GM10266 (cell line): ENCODE results near the gene FAM161B.
A peak's percentile ranks its signal among the peaks of the same experiment; 100 is the strongest.
"Not testable (repeated sequence)": the region's sequence is repeated elsewhere in the genome, so short reads cannot be mapped to it uniquely, and the experiment has no call there.

ENCODE experiments used
- DNase-seq: peaks from one replicate; pipeline ENCODE4 v3.0.0; 2012; ENCODE audit errors: extremely low spot score
- TF ChIP-seq, protein P1 (sequence below): IDR thresholded peaks from 2 replicates; pipeline ENCODE4 v1.5.1; 2012; ENCODE audit warnings: mild to moderate bottlenecking, low read depth; ENCODE audit not compliant: control insufficient read depth, insufficient read depth; ENCODE audit errors: missing control alignments

FAM161B gene, protein sequence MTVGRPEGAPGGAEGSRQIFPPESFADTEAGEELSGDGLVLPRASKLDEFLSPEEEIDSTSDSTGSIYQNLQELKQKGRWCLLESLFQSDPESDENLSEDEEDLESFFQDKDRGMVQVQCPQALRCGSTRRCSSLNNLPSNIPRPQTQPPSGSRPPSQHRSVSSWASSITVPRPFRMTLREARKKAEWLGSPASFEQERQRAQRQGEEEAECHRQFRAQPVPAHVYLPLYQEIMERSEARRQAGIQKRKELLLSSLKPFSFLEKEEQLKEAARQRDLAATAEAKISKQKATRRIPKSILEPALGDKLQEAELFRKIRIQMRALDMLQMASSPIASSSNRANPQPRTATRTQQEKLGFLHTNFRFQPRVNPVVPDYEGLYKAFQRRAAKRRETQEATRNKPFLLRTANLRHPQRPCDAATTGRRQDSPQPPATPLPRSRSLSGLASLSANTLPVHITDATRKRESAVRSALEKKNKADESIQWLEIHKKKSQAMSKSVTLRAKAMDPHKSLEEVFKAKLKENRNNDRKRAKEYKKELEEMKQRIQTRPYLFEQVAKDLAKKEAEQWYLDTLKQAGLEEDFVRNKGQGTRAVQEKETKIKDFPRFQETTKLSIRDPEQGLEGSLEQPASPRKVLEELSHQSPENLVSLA

DNA sequence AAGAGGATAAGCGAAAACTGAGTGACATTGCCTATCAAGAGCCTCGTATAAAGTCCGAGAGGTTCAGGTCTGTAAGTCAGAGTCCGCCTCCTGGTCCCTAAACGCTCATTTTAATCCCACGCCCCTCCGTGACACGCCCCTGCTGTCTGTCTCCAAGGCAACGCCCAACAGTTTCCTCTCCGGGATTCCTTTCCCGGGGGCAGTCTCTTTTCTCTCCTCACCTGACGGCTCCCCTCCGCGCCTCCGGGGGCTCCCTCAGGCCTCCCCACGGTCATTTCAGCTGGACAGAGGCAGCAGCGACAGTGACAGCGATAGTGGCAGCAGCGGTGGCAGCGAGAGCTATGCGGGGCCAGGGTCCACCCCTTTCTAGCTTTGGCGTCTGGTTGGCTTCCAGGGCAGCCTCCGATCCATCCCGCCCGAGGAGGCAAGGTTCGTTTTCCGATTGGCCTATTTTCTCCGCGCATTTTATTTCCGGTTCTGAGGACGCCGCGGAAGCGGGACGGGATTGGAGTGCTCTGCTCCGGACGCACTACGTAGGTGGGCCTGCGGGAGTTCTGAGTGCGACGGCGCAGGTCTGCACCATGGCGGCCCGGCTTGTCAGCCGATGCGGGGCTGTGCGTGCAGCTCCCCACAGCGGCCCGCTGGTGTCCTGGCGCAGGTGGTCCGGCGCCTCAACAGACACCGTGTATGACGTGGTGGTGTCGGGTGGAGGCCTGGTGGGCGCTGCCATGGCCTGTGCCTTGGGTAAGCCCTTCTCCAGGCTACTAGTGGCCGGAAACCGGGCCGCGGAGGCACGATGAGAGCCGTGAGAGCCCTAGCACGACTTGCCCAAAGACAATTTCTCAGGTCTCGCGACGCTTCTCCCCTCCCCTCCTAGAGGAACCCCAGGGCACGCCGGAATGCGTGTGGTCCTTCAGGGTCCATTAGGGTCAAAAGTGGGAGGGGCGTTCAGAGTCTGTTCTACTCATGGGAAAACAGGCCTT, at the start of gene FAM161B, which contains the start of gene COQ6:
Gene FAM161B (minus strand): TSS at position 343 of the 983 bp plus-strand sequence. CDS start 68 bp downstream, at position 275.
Gene COQ6 (plus strand): TSS at position 551 of the 983 bp plus-strand sequence. CDS start 31 bp downstream, at position 582.
- DNase-seq: peak; percentile 85
- TF ChIP-seq, protein P1, sequence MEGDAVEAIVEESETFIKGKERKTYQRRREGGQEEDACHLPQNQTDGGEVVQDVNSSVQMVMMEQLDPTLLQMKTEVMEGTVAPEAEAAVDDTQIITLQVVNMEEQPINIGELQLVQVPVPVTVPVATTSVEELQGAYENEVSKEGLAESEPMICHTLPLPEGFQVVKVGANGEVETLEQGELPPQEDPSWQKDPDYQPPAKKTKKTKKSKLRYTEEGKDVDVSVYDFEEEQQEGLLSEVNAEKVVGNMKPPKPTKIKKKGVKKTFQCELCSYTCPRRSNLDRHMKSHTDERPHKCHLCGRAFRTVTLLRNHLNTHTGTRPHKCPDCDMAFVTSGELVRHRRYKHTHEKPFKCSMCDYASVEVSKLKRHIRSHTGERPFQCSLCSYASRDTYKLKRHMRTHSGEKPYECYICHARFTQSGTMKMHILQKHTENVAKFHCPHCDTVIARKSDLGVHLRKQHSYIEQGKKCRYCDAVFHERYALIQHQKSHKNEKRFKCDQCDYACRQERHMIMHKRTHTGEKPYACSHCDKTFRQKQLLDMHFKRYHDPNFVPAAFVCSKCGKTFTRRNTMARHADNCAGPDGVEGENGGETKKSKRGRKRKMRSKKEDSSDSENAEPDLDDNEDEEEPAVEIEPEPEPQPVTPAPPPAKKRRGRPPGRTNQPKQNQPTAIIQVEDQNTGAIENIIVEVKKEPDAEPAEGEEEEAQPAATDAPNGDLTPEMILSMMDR: peak; percentile 34

DNA sequence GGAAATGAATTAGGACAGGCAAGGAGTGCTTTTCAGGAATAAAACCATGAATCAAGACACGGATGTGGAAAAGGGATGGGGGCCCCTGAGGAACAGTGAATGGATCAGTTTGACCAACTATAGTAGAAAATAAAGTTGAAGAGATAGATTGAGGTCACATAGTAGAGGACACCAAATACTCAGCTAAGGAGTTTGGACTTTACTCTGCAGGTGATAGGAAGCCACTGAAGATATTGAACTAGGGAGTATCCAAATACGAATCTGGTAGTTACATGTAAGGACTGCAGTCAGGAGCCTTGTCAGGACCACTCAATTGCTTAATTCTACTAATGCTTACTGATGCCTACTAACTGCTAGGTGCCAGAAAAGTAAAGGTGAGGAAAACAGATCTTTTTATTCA, 48.8 kb upstream of the FAM161B start:
- TF ChIP-seq, protein P1: no peak
- DNase-seq: no peak

DNA sequence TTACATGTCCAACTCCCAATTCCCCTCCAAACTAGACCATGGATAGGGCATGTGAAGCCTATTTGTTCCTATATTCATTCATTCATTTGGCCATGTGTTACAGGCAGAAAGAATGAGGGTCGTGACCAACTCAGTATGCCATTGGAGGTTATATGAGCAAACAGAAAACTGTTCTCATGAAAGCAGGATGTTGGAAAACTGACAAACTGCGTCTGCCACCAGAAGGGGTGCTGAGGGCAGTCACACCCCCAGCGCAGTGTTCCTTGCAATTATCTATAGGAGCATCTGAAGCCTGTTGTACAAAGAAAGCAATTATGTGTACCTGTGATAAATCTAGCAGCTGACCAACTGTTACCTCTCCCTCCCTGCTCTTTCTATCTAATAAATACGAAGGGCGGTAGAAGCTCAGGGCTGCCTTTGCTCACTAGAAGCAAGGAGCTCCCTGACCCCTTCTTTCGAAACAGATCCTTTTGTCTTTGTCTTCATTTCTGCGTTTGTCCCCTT, 48.1 kb upstream of the FAM161B start:
- TF ChIP-seq, protein P1: no peak
- DNase-seq: no peak

DNA sequence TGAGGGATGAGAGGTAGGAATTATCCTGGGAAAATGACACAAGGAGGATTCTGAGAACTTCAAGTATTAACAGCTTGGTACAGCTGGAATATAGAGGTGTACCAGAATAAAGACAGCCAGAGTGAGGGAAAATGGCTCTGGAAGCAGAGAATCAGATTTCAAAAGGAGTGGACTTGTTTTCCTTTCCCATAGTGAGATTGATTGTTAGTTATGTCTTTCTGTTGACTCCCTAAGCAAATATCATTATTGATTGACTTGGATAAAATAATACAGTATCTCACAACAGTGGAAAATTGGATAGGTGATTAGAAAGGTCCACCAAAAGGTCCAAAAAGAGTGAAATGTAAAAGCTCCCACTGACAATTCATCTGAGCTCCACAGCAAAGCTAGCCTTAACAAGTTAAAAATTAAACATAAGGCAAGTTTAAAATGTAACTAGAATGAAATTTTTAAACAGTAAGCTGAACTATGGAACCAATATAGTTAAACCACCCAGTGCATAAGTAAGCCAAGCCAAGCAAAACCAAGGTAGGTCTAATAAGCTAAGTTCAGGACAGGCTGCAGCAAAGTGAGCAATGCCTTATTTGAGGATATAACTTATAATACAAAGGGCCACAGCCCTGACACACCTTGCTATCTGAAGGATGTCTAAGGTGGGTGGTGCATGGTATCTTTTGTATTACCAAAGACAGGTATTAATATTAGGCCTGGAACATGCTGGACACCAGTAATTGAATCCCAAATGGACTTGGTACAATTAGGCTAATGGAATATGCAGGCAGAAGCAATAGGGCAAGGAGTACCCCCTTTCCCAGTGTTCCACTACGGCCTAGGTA, 47.4 kb upstream of the FAM161B start:
- TF ChIP-seq, protein P1: no peak

DNA sequence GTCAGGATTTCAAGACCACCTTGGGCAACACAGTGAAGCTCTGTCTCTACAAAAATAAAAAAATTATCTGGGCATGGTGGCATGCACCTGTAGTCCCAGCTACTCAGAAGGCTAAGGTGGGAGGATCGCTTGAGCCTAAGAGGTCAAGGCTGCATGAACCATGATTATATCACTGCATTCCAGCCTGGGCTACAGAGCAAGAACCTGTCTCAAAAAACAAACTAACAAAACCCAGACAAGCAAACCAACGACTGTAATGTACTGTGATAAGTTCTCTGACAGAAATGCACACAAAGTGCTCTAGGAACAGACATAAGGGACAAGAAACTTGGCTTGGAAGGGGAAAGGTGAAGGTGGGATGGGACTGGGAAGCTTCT, 46.8 kb upstream of the FAM161B start:
- DNase-seq: no peak
- TF ChIP-seq, protein P1: no peak

More for the DNA sequence above, 47.4 kb upstream of the FAM161B start:
- no peak for DNase-seq

DNA sequence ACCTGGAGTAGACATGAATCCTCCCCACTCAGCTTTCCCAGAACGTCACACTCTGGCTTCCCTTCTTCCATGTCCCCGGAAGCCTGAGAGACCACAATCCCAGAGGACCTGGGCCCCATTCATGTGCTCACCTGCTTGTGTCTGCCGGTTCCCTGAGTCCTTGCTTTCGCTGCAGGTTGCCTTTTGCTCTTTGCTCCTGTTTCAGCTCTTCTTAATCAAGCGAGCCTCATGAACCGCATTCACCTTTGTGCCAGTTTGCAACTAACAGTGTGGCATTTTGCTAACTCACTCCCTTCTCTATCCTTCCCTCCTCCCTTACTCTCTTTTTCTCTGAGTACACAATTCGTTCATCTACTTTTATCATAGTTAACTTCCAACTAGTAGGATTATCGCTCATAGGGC, 46.1 kb upstream of the FAM161B start:
- no peak for DNase-seq
- TF ChIP-seq, protein P1: no peak

DNA sequence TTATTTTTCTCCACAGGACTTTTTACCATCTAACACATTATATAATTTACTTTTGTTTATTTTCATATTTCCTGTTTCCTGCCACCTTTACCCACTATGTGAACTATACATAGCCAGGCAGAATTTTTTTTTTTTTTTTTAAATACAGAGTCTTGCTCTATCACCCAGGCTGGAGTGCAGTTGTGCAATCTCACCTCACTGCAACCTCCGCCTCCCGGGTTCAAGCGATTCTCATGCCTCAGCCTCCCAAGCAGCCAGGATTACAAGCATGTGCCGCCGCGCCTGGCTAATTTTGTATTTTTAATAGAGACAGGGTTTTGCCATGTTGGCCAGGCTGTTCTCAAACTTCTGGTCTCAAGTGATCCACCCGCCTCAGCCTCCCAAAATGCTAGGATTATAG, 45.0 kb upstream of the FAM161B start:
- DNase-seq: not testable (repeated sequence)
